DND-41 (cell line): ENCODE results near the gene SPPL2C.

ENCODE experiments used
- ATAC-seq: fragments of 200-7000 bp; cut with Tn5 transposase; 3 replicates; pipeline ENCODE4 v1.9.1; 2021; ENCODE audit warnings: low read depth; ENCODE audit not compliant: insufficient read depth
- DNase-seq: peaks from one replicate; pipeline ENCODE4 v3.0.0-alpha.2; 2020
- H2AFZ ChIP-seq: 2 replicates; pipeline ENCODE4 v1.6.0; 2012; ENCODE audit warnings: low read depth, low read length
- H3K27ac ChIP-seq: 2 replicates; pipeline ENCODE4 v1.5.1; 2012; ENCODE audit warnings: low read length, inconsistent platforms
- H3K27me3 ChIP-seq: fragments of 200-600 bp; sonication (generic); 2 replicates; pipeline ENCODE4 v1.6.0; 2012; ENCODE audit warnings: low read length, mild to moderate bottlenecking, inconsistent platforms; ENCODE audit not compliant: insufficient read depth, poor library complexity
- H3K36me3 ChIP-seq: 2 replicates; pipeline ENCODE4 v1.5.1; 2012; ENCODE audit warnings: low read length, inconsistent platforms; ENCODE audit not compliant: insufficient read depth
- H3K4me1 ChIP-seq: 2 replicates; pipeline ENCODE4 v1.5.1; 2012; ENCODE audit warnings: mild to moderate bottlenecking, low read length; ENCODE audit not compliant: insufficient read depth
- H3K4me2 ChIP-seq: 2 replicates; pipeline ENCODE4 v1.6.0; 2012; ENCODE audit warnings: mild to moderate bottlenecking, moderate library complexity, low read length, inconsistent platforms; ENCODE audit not compliant: insufficient read depth
- H3K4me3 ChIP-seq, 2 experiments: fragments of 200-600 bp in 1 of 2; shearing (Covaris generic) in 1 of 2; 2 replicates each; pipeline ENCODE4 v1.5.1; 2012 to 2016; ENCODE audit warnings: inconsistent platforms in 2 of 2, low read length in 2 of 2, mild to moderate bottlenecking in 2 of 2, low read depth in 1 of 2, moderate library complexity in 1 of 2
- H3K79me2 ChIP-seq: 2 replicates; pipeline ENCODE4 v1.6.0; 2012; ENCODE audit warnings: low read length, inconsistent platforms; ENCODE audit not compliant: insufficient read depth
- H3K9ac ChIP-seq: 2 replicates; pipeline ENCODE4 v1.6.0; 2012; ENCODE audit warnings: low read depth, mild to moderate bottlenecking, inconsistent platforms, low read length, moderate library complexity
- H3K9me3 ChIP-seq: 2 replicates; pipeline ENCODE4 v1.5.1; 2012; ENCODE audit warnings: low read length, moderate library complexity, mild to moderate bottlenecking, inconsistent platforms; ENCODE audit not compliant: insufficient read depth, severe bottlenecking
- H4K20me1 ChIP-seq: 2 replicates; pipeline ENCODE4 v1.6.0; 2012; ENCODE audit warnings: low read length; ENCODE audit not compliant: insufficient read depth
- EZH2 ChIP-seq: IDR thresholded peaks from 3 replicates; pipeline ENCODE4 v1.6.1; 2012; ENCODE audit warnings: borderline replicate concordance, low read depth, mild to moderate bottlenecking, moderate library complexity, low read length, inconsistent platforms; ENCODE audit not compliant: severe bottlenecking
- TF ChIP-seq, protein P1 (sequence below): IDR thresholded peaks from 2 replicates; pipeline ENCODE4 v1.5.1; 2012; ENCODE audit warnings: borderline replicate concordance, low read length, moderate library complexity, mild to moderate bottlenecking; ENCODE audit not compliant: poor library complexity, severe bottlenecking; ENCODE audit errors: extremely low read depth

Gene SPPL2C

GRCh38 chr17:45838751-45839295, 5.9 kb upstream of the SPPL2C start:
- H3K4me3 ChIP-seq, result no peak overlapping the region
- H3K36me3 ChIP-seq, result no peaks in the 10 kb centered on the region
- H2AFZ ChIP-seq, result no peak overlapping the region
- peaks cover 16% of the 10 kb centered on the region for H4K20me1 ChIP-seq
- no peaks in the 10 kb centered on the region for H3K79me2 ChIP-seq
- H3K27me3 ChIP-seq, result peaks cover 16% of the 10 kb centered on the region
- DNase-seq, result no peak
- H3K27ac ChIP-seq, result no peak overlapping the region
- no peak for ATAC-seq
- no peak overlapping the region for H3K4me2 ChIP-seq
- no peaks in the 10 kb centered on the region for H3K9me3 ChIP-seq
- no peaks in the 10 kb centered on the region for H3K4me1 ChIP-seq
- no peak overlapping the region for H3K9ac ChIP-seq
- TF ChIP-seq, protein P1, sequence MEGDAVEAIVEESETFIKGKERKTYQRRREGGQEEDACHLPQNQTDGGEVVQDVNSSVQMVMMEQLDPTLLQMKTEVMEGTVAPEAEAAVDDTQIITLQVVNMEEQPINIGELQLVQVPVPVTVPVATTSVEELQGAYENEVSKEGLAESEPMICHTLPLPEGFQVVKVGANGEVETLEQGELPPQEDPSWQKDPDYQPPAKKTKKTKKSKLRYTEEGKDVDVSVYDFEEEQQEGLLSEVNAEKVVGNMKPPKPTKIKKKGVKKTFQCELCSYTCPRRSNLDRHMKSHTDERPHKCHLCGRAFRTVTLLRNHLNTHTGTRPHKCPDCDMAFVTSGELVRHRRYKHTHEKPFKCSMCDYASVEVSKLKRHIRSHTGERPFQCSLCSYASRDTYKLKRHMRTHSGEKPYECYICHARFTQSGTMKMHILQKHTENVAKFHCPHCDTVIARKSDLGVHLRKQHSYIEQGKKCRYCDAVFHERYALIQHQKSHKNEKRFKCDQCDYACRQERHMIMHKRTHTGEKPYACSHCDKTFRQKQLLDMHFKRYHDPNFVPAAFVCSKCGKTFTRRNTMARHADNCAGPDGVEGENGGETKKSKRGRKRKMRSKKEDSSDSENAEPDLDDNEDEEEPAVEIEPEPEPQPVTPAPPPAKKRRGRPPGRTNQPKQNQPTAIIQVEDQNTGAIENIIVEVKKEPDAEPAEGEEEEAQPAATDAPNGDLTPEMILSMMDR, result no peak
- no peak for TF ChIP-seq EZH2

DNA sequence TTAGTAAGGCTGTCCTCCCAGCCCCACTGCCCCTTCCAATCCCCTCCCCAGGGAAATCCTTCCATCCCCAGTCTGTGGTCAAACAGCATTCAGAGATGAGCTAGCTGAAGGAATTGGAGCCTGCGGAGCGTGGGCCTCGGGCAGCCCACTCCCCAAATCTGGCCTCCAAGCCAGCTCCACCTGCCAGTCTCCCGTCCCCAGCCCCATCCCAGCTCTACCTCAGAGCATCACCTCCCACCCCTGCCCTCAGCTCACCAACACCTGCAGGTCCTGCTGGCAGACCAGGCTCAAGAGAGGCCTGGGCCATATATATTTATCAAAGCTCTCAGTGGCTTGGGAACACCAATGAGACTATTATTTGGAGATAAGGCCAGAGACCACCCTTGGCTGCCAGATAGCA, 5.2 kb upstream of the SPPL2C start:
- Histone ChIP-seq H3K4me3 (no peak overlapping the region), H3K27ac (no peak overlapping the region), H3K4me1 (no peaks in the 10 kb centered on the region), H4K20me1 (peaks cover 16% of the 10 kb centered on the region), H3K79me2 (no peaks in the 10 kb centered on the region), H3K36me3 (no peaks in the 10 kb centered on the region), H3K4me2 (no peak overlapping the region), H2AFZ (no peak overlapping the region), H3K9ac (no peak overlapping the region), H3K27me3 (peaks cover 16% of the 10 kb centered on the region), H3K9me3 (no peaks in the 10 kb centered on the region)
- ATAC-seq (no peak), DNase-seq (no peak)
- TF ChIP-seq EZH2, result no peak
- TF ChIP-seq, protein P1, result no peak

DNA sequence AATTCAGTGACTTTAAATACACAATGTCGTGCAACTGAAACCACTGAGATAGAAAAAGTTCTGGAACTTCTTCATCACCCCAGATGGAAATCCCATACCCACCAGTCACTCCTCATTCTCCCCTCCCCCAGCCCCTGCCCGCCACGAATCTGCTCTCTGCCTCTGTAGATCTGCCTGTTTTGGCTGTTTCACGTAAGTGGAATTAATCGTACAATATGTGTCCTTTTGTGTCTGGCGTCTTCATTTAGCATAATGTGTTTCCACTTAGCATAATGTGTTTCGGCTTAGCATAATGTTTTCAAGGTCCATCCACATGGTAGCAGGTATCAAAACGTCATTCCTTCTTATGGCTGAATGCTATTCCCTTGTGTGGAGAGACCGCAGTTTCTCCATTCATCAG, 3.5 kb upstream of the SPPL2C start:
- H3K9me3 ChIP-seq, result no peaks in the 10 kb centered on the region
- TF ChIP-seq EZH2, result no peak
- TF ChIP-seq, protein P1, result no peak
- H3K79me2 ChIP-seq, result no peaks in the 10 kb centered on the region
- H3K9ac ChIP-seq, result no peak overlapping the region
- H4K20me1 ChIP-seq, result peaks cover 10% of the 10 kb centered on the region
- ATAC-seq, result no peak
- H3K4me3 ChIP-seq, result no peak overlapping the region
- H3K4me2 ChIP-seq, result no peak overlapping the region
- no peaks in the 10 kb centered on the region for H3K36me3 ChIP-seq
- H3K27ac ChIP-seq, result no peak overlapping the region
- H3K27me3 ChIP-seq, result peaks cover 8% of the 10 kb centered on the region
- H3K4me1 ChIP-seq, result no peaks in the 10 kb centered on the region
- DNase-seq, result no peak
- H2AFZ ChIP-seq, result no peak overlapping the region
